Stomach (tissue), 9 donors: ENCODE measurements around the gene CCDC183. TPM values are rescaled to one million over a fixed set of nuclear protein-coding genes. Genes with fewer than 3 reads are reported as not detected.

Experiments used
- DNase-seq, 2 donors: peaks; one replicate each; pipeline versions ENCODE4 v3.0.0 to v3.0.0-alpha.2; 2013 to 2019
- H3K27ac ChIP-seq, 5 donors: fragments of 200-600 bp in 4 of 5; sonication (generic) in 4 of 5; one replicate each; pipeline ENCODE4 v1.5.1; 2013 to 2019; ENCODE audit warnings: mild to moderate bottlenecking in 1 of 5, moderate library complexity in 1 of 5
- H3K27me3 ChIP-seq, 3 donors: fragments of 200-600 bp; sonication (generic); one replicate each; pipeline ENCODE4 v1.5.1; 2017 to 2019; ENCODE audit warnings: mixed run types in 1 of 3
- H3K36me3 ChIP-seq, 4 donors: fragments of 200-600 bp; sonication (generic); 1 replicate in 3 of 4; 2 replicates in 1 of 4; pipeline ENCODE4 v1.5.1; 2016 to 2019
- H3K4me1 ChIP-seq, 4 donors: fragments of 200-600 bp; sonication (generic); one replicate each; pipeline ENCODE4 v1.5.1; 2016 to 2019
- H3K4me3 ChIP-seq, 4 donors: fragments of 200-600 bp; sonication (generic) in 3 of 4; one replicate each; pipeline ENCODE4 v1.5.1; 2016 to 2019; ENCODE audit warnings: mild to moderate bottlenecking in 1 of 4
- H3K9me3 ChIP-seq, 4 donors: fragments of 200-600 bp; sonication (generic); one replicate each; pipeline ENCODE4 v1.5.1; 2016 to 2019
- CTCF ChIP-seq, 7 experiments: fragments of 450-650 bp in 4 of 7; fragments of 200-600 bp in 3 of 7; sonication (generic) in 3 of 7; IDR thresholded peaks; one replicate each; pipeline ENCODE4 v1.5.1; 2016 to 2019; ENCODE audit warnings: antibody characterized with exemption in 7 of 7, control low read depth in 2 of 7, mild to moderate bottlenecking in 1 of 7
- EP300 ChIP-seq: sonication (generic); formaldehyde crosslinking; IDR thresholded peaks from one replicate; pipeline ENCODE4 v1.6.1; 2017; ENCODE audit warnings: antibody characterized with exemption
- POLR2A ChIP-seq, 4 donors: fragments of 450-650 bp; IDR thresholded peaks; one replicate each; pipeline ENCODE4 v1.6.1; 2016; ENCODE audit warnings: antibody characterized with exemption in 4 of 4, control low read depth in 2 of 4, mild to moderate bottlenecking in 1 of 4, moderate library complexity in 1 of 4
- POLR2AphosphoS5 ChIP-seq, 3 donors: sonication (generic); formaldehyde crosslinking; IDR thresholded peaks; one replicate each; pipeline ENCODE4 v1.6.1; 2016; ENCODE audit warnings: antibody characterized with exemption in 3 of 3
- WGBS, 5 donors: extraction: QIAGEN DNeasy Blood & Tissue Kit in 3 of 5; methylation state at CpG; one replicate each; pipeline versions ENCODE4 v1.1.5 to v1.1.7; 2013 to 2018; 5-methylcytosine and 5-hydroxymethylcytosine counted together
- intact Hi-C: fragments of 100-400 bp; cut with DNase I; formaldehyde crosslinking; loops from one replicate; pipeline ENCODE4 v1.15.1; 2023; ENCODE audit warnings: low total_unique reads
- polyA plus RNA-seq, 3 donors: library from polyadenylated mRNA; stranded (reverse); fragments of 200-250 nt; gene quantifications; one replicate each; pipeline ENCODE4 v1.2.3, GENCODE V29; 2013
- total RNA-seq, 5 donors: library from RNA; depleted of rRNA; stranded (reverse); fragments of >200 nt; gene quantifications; one replicate each; pipeline versions ENCODE4 v1.1.0 to v1.2.3, GENCODE V29; 2014 to 2016
- donor health status: healthy with polysubstance abuse.
- donor health status: Bipolar disorder and iron deficiency.
- donor health status: healthy.

CCDC183 gene
- total and polyA plus RNA-seq, 8 donors, result 1.2 to 53.0 (median 4.7) TPM

- intact Hi-C loops, result loop anchor here (10.0 kb wide), 1 partner anchor 90 kb away; the partner anchor contains the start of genes C8G and FBXW5
- peak in 1 of 2 donors; percentile 26 for DNase-seq
- peaks cover 37 to 84% (median 76%) of the 10 kb centered on the region in 4 donors for H3K4me1 ChIP-seq
Observed at GRCh38 chr9:136854842-136855460, 58.8 kb downstream of the CCDC183 start.

GRCh38 chr9:136855461-136856078, 59.4 kb downstream of the CCDC183 start:
- Histone ChIP-seq H3K27me3 (no peaks in the 10 kb centered on the region), H3K36me3 (peaks cover 8 to 18% (median 11%) of the 10 kb centered on the region in 4 donors), H3K4me1 (peaks cover 35 to 84% (median 74%) of the 10 kb centered on the region in 4 donors), H3K27ac (no peak overlapping the region), H3K9me3 (no peaks in the 10 kb centered on the region), H3K4me3 (no peak overlapping the region)
- intact Hi-C loops, result loop anchor here (10.0 kb wide), 1 partner anchor 89 kb away; the partner anchor contains the start of genes C8G and FBXW5
- peak in 1 of 2 donors; percentile 7 for DNase-seq
- TF ChIP-seq CTCF (IDR thresholded peaks at IDR 0.05) (no peak), EP300 (no peak), POLR2A (IDR thresholded peaks at IDR 0.05) (no peak), POLR2AphosphoS5 (IDR thresholded peaks at IDR 0.05) (no peak)
- 76 to 87% (median 82%) methylated on average over 20 to 26 of the region's 26 CpGs for WGBS, 5 donors

More at GRCh38 chr9:136854842-136855460, 58.8 kb downstream of the CCDC183 start:
- H3K36me3 ChIP-seq, result peaks cover 8 to 14% (median 11%) of the 10 kb centered on the region in 4 donors
- H3K4me3 ChIP-seq, result no peak overlapping the region
- no peak overlapping the region for H3K27ac ChIP-seq
- no peaks in the 10 kb centered on the region for H3K27me3 ChIP-seq
- TF ChIP-seq POLR2AphosphoS5 (IDR thresholded peaks at IDR 0.05), result no peak
- no peak for TF ChIP-seq POLR2A (IDR thresholded peaks at IDR 0.05)
- TF ChIP-seq EP300, result no peak
- no peak for TF ChIP-seq CTCF (IDR thresholded peaks at IDR 0.05)
- H3K9me3 ChIP-seq, result no peaks in the 10 kb centered on the region
- 77 to 79% (median 78%) methylated on average over 6 to 23 of the region's 23 CpGs for WGBS, 5 donors

GRCh38 chr9:136856079-136856476, 59.9 kb downstream of the CCDC183 start:
- Histone ChIP-seq H3K27me3 (no peaks in the 10 kb centered on the region), H3K9me3 (no peaks in the 10 kb centered on the region), H3K27ac (no peak overlapping the region), H3K4me1 (peaks cover 40 to 84% (median 74%) of the 10 kb centered on the region in 4 donors), H3K36me3 (peaks cover 10 to 18% (median 12%) of the 10 kb centered on the region in 4 donors), H3K4me3 (no peak overlapping the region)
- WGBS, 5 donors, result 56 to 65% (median 62%) methylated on average over 1 to 15 of the region's 15 CpGs
- peak; percentile 9 to 24 for DNase-seq
- intact Hi-C loops, result loop anchor here (10.0 kb wide), 1 partner anchor 89 kb away; the partner anchor contains the start of genes C8G and FBXW5
- no peak for TF ChIP-seq EP300
- TF ChIP-seq POLR2AphosphoS5 (IDR thresholded peaks at IDR 0.05), result no peak
- TF ChIP-seq POLR2A (IDR thresholded peaks at IDR 0.05), result no peak
- TF ChIP-seq CTCF (IDR thresholded peaks at IDR 0.05), result no peak

- WGBS, 5 donors, result 71 to 90% (median 81%) methylated on average over 4 to 14 of the region's 14 CpGs
- peak; percentile 11 to 25 for DNase-seq
Observed at GRCh38 chr9:136856541-136857141, 60.5 kb downstream of the CCDC183 start.

More at GRCh38 chr9:136856541-136857141, 60.5 kb downstream of the CCDC183 start:
- intact Hi-C loops, result loop anchor here (10.0 kb wide), 1 partner anchor 88 kb away; the partner anchor contains the start of genes C8G and FBXW5
- TF ChIP-seq CTCF (IDR thresholded peaks at IDR 0.05) (no peak), POLR2A (IDR thresholded peaks at IDR 0.05) (no peak), POLR2AphosphoS5 (IDR thresholded peaks at IDR 0.05) (no peak), EP300 (no peak)
- Histone ChIP-seq H3K27ac (peak overlapping the region in 2 of 5 donors; percentile 81 to 85), H3K36me3 (peaks cover 11 to 18% (median 13%) of the 10 kb centered on the region in 4 donors), H3K9me3 (no peaks in the 10 kb centered on the region), H3K27me3 (no peaks in the 10 kb centered on the region), H3K4me3 (no peak overlapping the region), H3K4me1 (peaks cover 42 to 84% (median 74%) of the 10 kb centered on the region in 4 donors)
